ENCODE data around the gene OLFML2B. TPM values are rescaled to one million over a fixed set of nuclear protein-coding genes. Genes with fewer than 3 reads are reported as not detected.
A peak's percentile ranks its signal among the peaks of the same experiment; 100 is the strongest.
"Not testable (repeated sequence)": the region's sequence is repeated elsewhere in the genome, so short reads cannot be mapped to it uniquely, and the experiment has no call there.

Gene OLFML2B
- total and polyA plus RNA-seq, 4 donors, result 8.0 to 82.6 (median 35.5) TPM

DNA sequence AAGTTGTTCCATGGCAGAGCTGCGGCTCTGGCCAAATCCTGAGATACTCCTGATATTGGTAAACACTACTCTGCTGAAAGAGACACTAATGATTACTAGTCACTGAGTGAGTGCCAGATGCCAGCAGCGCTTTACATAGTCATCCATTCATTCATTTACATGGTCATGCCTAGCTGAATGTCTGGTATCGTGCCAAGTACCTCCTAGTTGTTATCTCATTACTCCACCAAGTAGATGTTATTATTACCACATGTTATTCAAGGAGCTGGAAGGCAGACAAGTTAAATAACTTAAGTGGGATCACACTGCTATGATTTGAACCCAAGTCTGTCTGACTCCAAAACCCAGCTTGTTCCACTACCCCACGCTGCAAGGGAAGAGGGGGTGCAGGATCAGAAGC is 4.7 kb downstream of the OLFML2B start:
- 5 to 6% methylated on average over 4 of the region's 4 CpGs for WGBS, 2 donors
- no peaks in the 10 kb centered on the region for H3K27me3 ChIP-seq (ENCODE audit: control insufficient read depth in 1 of 2, insufficient read depth in 2 of 2, low read length in 1 of 2)
- ATAC-seq (ENCODE audit: low FRiP score), result peak; percentile 6

DNA sequence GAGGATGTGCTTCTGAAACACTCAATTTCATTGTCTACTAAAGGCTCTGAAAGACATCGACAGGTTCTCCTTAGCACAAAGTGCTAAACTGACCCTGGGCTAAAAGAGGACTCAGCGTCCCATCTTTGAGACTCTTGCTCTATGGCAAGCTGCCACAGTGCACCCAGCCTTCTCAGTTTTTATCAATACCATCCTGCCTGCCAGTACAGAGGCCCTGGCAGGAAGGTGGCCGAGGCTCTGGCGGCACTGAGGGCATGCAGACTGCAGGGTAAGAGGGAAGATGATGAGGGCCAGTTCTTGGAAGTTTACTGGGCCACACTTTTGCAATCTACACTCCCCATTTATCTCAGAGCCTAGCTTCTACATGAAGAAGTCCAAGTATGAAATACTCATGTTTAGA is 5.3 kb downstream of the OLFML2B start:
- H3K4me1 ChIP-seq (ENCODE audit: control insufficient read depth in 1 of 2, insufficient read depth in 2 of 2, low read length in 2 of 2), result peaks cover 8 to 17% of the 10 kb centered on the region in 2 donors
- no peaks in the 10 kb centered on the region for H3K36me3 ChIP-seq (ENCODE audit: control insufficient read depth in 1 of 2, insufficient read depth in 2 of 2, low read length in 1 of 2)
- intact Hi-C loops (cut with DNase I), result loop anchor here in 1 of 2 donors (5.0 kb wide), 1 partner anchor 46 kb away; no protein-coding TSS in a partner anchor
- 33 to 36% methylated on average over 4 of the region's 4 CpGs for WGBS, 2 donors
- no peaks in the 10 kb centered on the region for H3K27me3 ChIP-seq (ENCODE audit: control insufficient read depth in 1 of 2, insufficient read depth in 2 of 2, low read length in 1 of 2)
- ATAC-seq (ENCODE audit: low FRiP score) (no peak), DNase-seq (no peak)
- H3K9me3 ChIP-seq (ENCODE audit: control insufficient read depth, low read length), result no peaks in the 10 kb centered on the region
- H3K27ac ChIP-seq (ENCODE audit: low read depth in 1 of 2, low read length in 2 of 2), result peak overlapping the region; percentile 17 to 37
- no peak overlapping the region for H3K4me3 ChIP-seq (ENCODE audit: low read length in 2 of 2)

More for the DNA sequence above, 4.7 kb downstream of the OLFML2B start:
- peaks cover 8 to 17% of the 10 kb centered on the region in 2 donors for H3K4me1 ChIP-seq (ENCODE audit: control insufficient read depth in 1 of 2, insufficient read depth in 2 of 2, low read length in 2 of 2)
- H3K27ac ChIP-seq (ENCODE audit: low read depth in 1 of 2, low read length in 2 of 2), result peak overlapping the region; percentile 37 to 80
- H3K36me3 ChIP-seq (ENCODE audit: control insufficient read depth in 1 of 2, insufficient read depth in 2 of 2, low read length in 1 of 2), result no peaks in the 10 kb centered on the region
- no peaks in the 10 kb centered on the region for H3K9me3 ChIP-seq (ENCODE audit: control insufficient read depth, low read length)
- no peak overlapping the region for H3K4me3 ChIP-seq (ENCODE audit: low read length in 2 of 2)
- DNase-seq, result no peak
- intact Hi-C loops (cut with DNase I), result loop anchor here in 1 of 2 donors (5.0 kb wide), 1 partner anchor 47 kb away; no protein-coding TSS in a partner anchor

DNA sequence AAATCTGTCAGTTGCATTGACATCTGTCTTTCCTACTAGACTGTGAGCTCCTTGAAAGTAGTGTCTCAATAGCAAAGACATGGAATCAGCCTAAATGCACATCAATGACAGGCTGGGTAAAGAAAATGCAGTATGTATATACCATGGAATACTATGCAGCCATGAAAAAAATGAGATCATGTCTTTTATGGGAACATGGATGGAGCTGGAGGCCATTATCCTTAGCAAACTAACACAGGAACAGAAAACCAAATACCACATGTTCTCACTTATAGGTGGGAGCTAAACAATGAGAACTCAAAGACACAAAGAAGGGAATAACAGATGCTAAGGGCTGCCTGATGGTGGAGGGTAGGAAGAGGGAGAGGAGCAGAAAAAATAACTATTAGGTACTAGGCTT is 5.9 kb downstream of the OLFML2B start:
- peaks cover 8 to 17% of the 10 kb centered on the region in 2 donors for H3K4me1 ChIP-seq (ENCODE audit: control insufficient read depth in 1 of 2, insufficient read depth in 2 of 2, low read length in 2 of 2)
- DNase-seq; H3K9me3 ChIP-seq (ENCODE audit: control insufficient read depth, low read length); H3K36me3 ChIP-seq (ENCODE audit: control insufficient read depth in 1 of 2, insufficient read depth in 2 of 2, low read length in 1 of 2); H3K4me3 ChIP-seq (ENCODE audit: low read length in 2 of 2); H3K27ac ChIP-seq (ENCODE audit: low read depth in 1 of 2, low read length in 2 of 2); H3K27me3 ChIP-seq (ENCODE audit: control insufficient read depth in 1 of 2, insufficient read depth in 2 of 2, low read length in 1 of 2); ATAC-seq (ENCODE audit: low FRiP score): not testable (repeated sequence)
- intact Hi-C loops (cut with DNase I), result loop anchor here in 1 of 2 donors (5.0 kb wide), 1 partner anchor 45 kb away; no protein-coding TSS in a partner anchor

DNA sequence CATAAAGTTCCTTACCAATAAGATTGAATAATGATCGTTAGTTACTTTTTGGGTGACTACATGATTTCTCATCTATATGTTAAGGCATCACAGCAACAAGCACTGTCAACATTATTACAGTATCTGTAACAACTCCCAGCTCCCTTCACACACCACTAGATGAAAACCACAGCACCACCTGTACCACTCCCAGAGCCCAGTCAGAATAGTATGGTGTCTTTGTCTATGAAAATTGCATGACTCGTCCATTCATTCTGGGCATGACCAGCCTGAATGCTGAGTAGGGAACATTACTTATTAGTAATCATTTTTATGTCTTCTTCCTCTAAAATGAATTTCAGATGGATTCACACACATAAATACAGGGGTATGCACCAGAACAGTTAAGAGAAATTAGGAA is 7.0 kb downstream of the OLFML2B start:
- no peak for DNase-seq
- 85 to 87% methylated on average over 2 of the region's 2 CpGs for WGBS, 2 donors
- Histone ChIP-seq H3K9me3 (ENCODE audit: control insufficient read depth, low read length) (no peaks in the 10 kb centered on the region), H3K27ac (ENCODE audit: low read depth in 1 of 2, low read length in 2 of 2) (no peak overlapping the region), H3K36me3 (ENCODE audit: control insufficient read depth in 1 of 2, insufficient read depth in 2 of 2, low read length in 1 of 2) (no peaks in the 10 kb centered on the region), H3K4me1 (ENCODE audit: control insufficient read depth in 1 of 2, insufficient read depth in 2 of 2, low read length in 2 of 2) (peaks cover 8 to 17% of the 10 kb centered on the region in 2 donors), H3K4me3 (ENCODE audit: low read length in 2 of 2) (no peak overlapping the region), H3K27me3 (ENCODE audit: control insufficient read depth in 1 of 2, insufficient read depth in 2 of 2, low read length in 1 of 2) (no peaks in the 10 kb centered on the region)
- intact Hi-C loops (cut with DNase I), result loop anchor here in 1 of 2 donors (5.0 kb wide), 1 partner anchor 44 kb away; no protein-coding TSS in a partner anchor
- ATAC-seq (ENCODE audit: low FRiP score), result no peak

DNA sequence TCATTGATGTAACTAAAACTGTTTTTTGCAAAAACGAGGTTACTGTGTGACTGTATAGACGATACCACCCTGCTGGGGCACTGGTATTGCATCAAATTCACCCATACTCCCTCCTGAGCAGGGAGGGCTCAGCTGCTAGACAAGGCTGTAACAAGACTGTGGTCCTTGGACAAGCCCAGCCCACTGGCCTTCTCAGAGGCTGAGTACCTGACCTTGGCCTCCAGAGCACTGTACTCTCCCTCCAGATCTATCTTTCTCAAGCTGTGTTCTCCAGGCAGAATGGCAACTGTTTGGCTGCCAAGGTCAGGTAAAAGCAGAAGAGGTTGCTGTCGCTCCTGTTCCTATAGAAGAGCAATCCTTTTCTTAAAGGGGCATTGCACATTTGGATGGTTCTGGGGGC is 8.5 kb downstream of the OLFML2B start:
- Histone ChIP-seq H3K27ac (ENCODE audit: low read depth in 1 of 2, low read length in 2 of 2) (no peak overlapping the region), H3K27me3 (ENCODE audit: control insufficient read depth in 1 of 2, insufficient read depth in 2 of 2, low read length in 1 of 2) (no peaks in the 10 kb centered on the region), H3K4me3 (ENCODE audit: low read length in 2 of 2) (no peak overlapping the region), H3K4me1 (ENCODE audit: control insufficient read depth in 1 of 2, insufficient read depth in 2 of 2, low read length in 2 of 2) (peaks cover 5 to 8% of the 10 kb centered on the region in 2 donors), H3K36me3 (ENCODE audit: control insufficient read depth in 1 of 2, insufficient read depth in 2 of 2, low read length in 1 of 2) (no peaks in the 10 kb centered on the region), H3K9me3 (ENCODE audit: control insufficient read depth, low read length) (no peaks in the 10 kb centered on the region)
- DNase-seq, result no peak
- 88 to 93% methylated on average over 3 of the region's 3 CpGs for WGBS, 2 donors
- no peak for ATAC-seq (ENCODE audit: low FRiP score)
- intact Hi-C loops (cut with DNase I), result loop anchor here in 1 of 2 donors (5.0 kb wide), 1 partner anchor 43 kb away; no protein-coding TSS in a partner anchor

DNA sequence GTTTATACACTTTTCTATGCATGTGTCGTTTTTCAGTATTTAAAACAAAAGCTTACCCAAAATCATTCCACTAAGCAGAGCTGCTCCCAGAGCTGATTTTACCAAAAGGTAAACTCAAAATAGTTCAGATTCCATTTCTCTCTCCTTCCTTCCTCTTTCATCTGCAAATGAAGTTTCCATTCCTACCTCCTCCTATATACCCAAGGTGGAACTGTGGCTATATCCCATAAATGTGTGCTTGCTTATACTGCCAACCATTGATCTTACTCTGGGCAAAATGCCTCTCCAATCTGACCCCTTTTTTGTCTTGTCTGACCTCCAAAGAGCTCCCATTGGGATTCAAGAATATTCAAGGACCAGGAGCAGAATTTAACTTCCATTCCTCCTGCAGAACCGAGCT is 9.5 kb downstream of the OLFML2B start:
- no peak overlapping the region for H3K27ac ChIP-seq (ENCODE audit: low read depth in 1 of 2, low read length in 2 of 2)
- H3K9me3 ChIP-seq (ENCODE audit: control insufficient read depth, low read length), result no peaks in the 10 kb centered on the region
- no peaks in the 10 kb centered on the region for H3K36me3 ChIP-seq (ENCODE audit: control insufficient read depth in 1 of 2, insufficient read depth in 2 of 2, low read length in 1 of 2)
- H3K4me3 ChIP-seq (ENCODE audit: low read length in 2 of 2), result no peak overlapping the region
- peaks cover 0 to 2% of the 10 kb centered on the region in 2 donors for H3K4me1 ChIP-seq (ENCODE audit: control insufficient read depth in 1 of 2, insufficient read depth in 2 of 2, low read length in 2 of 2)
- no peaks in the 10 kb centered on the region for H3K27me3 ChIP-seq (ENCODE audit: control insufficient read depth in 1 of 2, insufficient read depth in 2 of 2, low read length in 1 of 2)
- ATAC-seq (ENCODE audit: low FRiP score), result no peak
- no peak for DNase-seq
- intact Hi-C loops (cut with DNase I), result loop anchor here in 1 of 2 donors (5.0 kb wide), 1 partner anchor 42 kb away; no protein-coding TSS in a partner anchor
- 68 to 71% methylated on average over 2 of the region's 2 CpGs for WGBS, 2 donors

DNA sequence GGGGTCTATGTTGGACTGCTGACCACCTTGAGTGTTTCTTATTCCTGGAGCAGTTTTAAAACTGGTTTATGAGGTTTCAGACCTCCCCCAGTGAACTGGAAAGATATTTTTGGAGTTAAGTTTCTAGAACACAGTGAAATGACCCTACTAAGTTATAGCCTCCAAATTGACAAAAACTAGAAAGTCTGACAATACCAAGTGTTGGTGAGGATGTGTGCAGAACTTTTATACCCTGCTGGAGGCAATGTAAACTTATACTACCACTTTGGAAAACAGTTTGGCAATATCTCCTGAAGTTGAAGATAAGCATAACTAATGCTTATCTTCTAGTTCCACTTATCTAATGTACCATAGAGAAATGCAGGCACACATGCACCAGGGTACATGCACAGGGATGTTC is 10.4 kb downstream of the OLFML2B start:
- no peaks in the 10 kb centered on the region for H3K36me3 ChIP-seq (ENCODE audit: control insufficient read depth in 1 of 2, insufficient read depth in 2 of 2, low read length in 1 of 2)
- H3K4me3 ChIP-seq (ENCODE audit: low read length in 2 of 2), result no peak overlapping the region
- peaks cover 0 to under 1% of the 10 kb centered on the region in 2 donors for H3K4me1 ChIP-seq (ENCODE audit: control insufficient read depth in 1 of 2, insufficient read depth in 2 of 2, low read length in 2 of 2)
- intact Hi-C loops (cut with DNase I), result loop anchor here in 1 of 2 donors (5.0 kb wide), 1 partner anchor 41 kb away; no protein-coding TSS in a partner anchor
- ATAC-seq (ENCODE audit: low FRiP score) (no peak), DNase-seq (no peak)
- no peaks in the 10 kb centered on the region for H3K9me3 ChIP-seq (ENCODE audit: control insufficient read depth, low read length)
- H3K27me3 ChIP-seq (ENCODE audit: control insufficient read depth in 1 of 2, insufficient read depth in 2 of 2, low read length in 1 of 2), result no peaks in the 10 kb centered on the region
- H3K27ac ChIP-seq (ENCODE audit: low read depth in 1 of 2, low read length in 2 of 2), result no peak overlapping the region

DNA sequence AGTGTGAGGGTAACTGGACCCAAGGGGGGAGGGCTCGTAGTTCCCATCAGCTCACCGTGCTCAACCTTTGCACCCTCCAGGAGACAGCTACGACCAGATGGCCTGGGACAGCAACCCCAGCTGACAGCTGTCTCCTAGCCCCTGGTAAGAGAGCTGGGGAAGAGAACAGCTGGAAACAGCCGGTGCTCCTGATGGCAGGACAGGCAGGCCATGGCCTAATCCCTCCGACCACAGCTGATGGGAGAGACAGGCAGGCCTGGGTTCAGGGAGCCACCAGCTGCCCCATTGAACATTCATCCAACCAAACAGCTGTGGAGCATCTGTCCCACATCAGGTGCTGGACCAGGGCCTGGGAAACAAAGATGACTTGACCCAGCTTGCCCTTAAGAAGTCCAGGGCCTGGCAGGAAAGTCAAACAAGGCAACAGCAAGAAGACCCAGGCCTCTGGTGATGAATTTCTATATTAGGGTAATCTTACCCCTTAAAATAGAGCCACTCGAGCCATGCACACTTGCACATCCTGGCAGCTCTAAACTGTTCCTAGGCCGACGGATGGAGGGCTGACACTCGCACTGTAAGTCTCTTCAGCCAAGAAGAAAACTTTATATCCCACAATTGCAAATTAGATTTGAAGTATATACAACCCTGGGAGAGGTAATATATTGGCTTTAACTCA is 12.2 kb downstream of the OLFML2B start:
- Histone ChIP-seq H3K36me3 (ENCODE audit: control insufficient read depth in 1 of 2, insufficient read depth in 2 of 2, low read length in 1 of 2) (no peaks in the 10 kb centered on the region), H3K27ac (ENCODE audit: low read depth in 1 of 2, low read length in 2 of 2) (peak overlapping the region in 1 of 2 donors; percentile 60), H3K27me3 (ENCODE audit: control insufficient read depth in 1 of 2, insufficient read depth in 2 of 2, low read length in 1 of 2) (no peaks in the 10 kb centered on the region), H3K4me3 (ENCODE audit: low read length in 2 of 2) (no peak overlapping the region), H3K9me3 (ENCODE audit: control insufficient read depth, low read length) (no peaks in the 10 kb centered on the region), H3K4me1 (ENCODE audit: control insufficient read depth in 1 of 2, insufficient read depth in 2 of 2, low read length in 2 of 2) (no peaks in the 10 kb centered on the region)
- intact Hi-C loops (cut with DNase I), result loop anchor here in 1 of 2 donors (5.0 kb wide), 1 partner anchor 39 kb away; no protein-coding TSS in a partner anchor
- DNase-seq (no peak), ATAC-seq (ENCODE audit: low FRiP score) (peak; percentile 16)
- WGBS, 2 donors, result 39 to 41% methylated on average over 9 of the region's 9 CpGs

DNA sequence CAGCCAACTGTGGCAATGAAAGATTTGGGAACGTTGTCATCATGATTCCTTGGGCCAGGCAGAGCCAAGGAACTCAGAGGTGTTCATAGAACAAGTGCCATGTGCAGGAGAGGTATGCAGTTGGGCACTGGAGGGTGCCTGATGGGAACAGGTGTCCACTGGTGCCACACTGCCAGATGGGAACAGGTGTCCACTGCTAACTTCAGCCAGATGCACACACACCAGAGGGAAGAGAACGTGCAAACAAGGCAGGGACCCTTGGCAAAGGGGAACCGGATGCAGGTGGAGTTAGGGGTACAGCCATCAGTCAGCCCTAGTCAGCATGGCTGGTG is 13.5 kb downstream of the OLFML2B start:
- H3K27me3 ChIP-seq (ENCODE audit: control insufficient read depth in 1 of 2, insufficient read depth in 2 of 2, low read length in 1 of 2), result no peaks in the 10 kb centered on the region
- 49 to 51% methylated on average over 3 of the region's 3 CpGs for WGBS, 2 donors
- intact Hi-C loops (cut with DNase I), result loop anchor here in 1 of 2 donors (5.0 kb wide), 1 partner anchor 38 kb away; no protein-coding TSS in a partner anchor
- no peak for DNase-seq
- H3K4me3 ChIP-seq (ENCODE audit: low read length in 2 of 2), result no peak overlapping the region
- H3K27ac ChIP-seq (ENCODE audit: low read depth in 1 of 2, low read length in 2 of 2), result no peak overlapping the region
- H3K4me1 ChIP-seq (ENCODE audit: control insufficient read depth in 1 of 2, insufficient read depth in 2 of 2, low read length in 2 of 2), result no peaks in the 10 kb centered on the region
- H3K36me3 ChIP-seq (ENCODE audit: control insufficient read depth in 1 of 2, insufficient read depth in 2 of 2, low read length in 1 of 2), result no peaks in the 10 kb centered on the region
- ATAC-seq (ENCODE audit: low FRiP score), result peak; percentile 3
- no peaks in the 10 kb centered on the region for H3K9me3 ChIP-seq (ENCODE audit: control insufficient read depth, low read length)

All from aorta (tissue), 5 donors.